Brain microvascular endothelial cell (primary cell): ENCODE data around the gene ACOX3.
A peak's percentile ranks its signal among the peaks of the same experiment; 100 is the strongest.
"Not testable (repeated sequence)": the region's sequence is repeated elsewhere in the genome, so short reads cannot be mapped to it uniquely, and the experiment has no call there.

Experiments
- DNase-seq: peaks from one replicate; pipeline ENCODE4 v3.0.0-alpha.2; 2020
- H3K27ac ChIP-seq: fragments of 250-450 bp; sonication (Bioruptor Pico); 2 replicates; pipeline ENCODE4 v1.5.1; 2020; ENCODE audit warnings: mild to moderate bottlenecking, moderate library complexity
- H3K27me3 ChIP-seq: fragments of 250-450 bp; sonication (Bioruptor Pico); replicated peaks from 2 replicates; pipeline ENCODE4 v1.5.1; 2020; ENCODE audit warnings: mild to moderate bottlenecking
- H3K36me3 ChIP-seq: fragments of 250-450 bp; sonication (Bioruptor Pico); replicated peaks from 2 replicates; pipeline ENCODE4 v1.5.1; 2020; ENCODE audit warnings: mild to moderate bottlenecking
- H3K4me3 ChIP-seq: 2 replicates; pipeline ENCODE4 v1.5.1; 2011; ENCODE audit warnings: low read depth, mild to moderate bottlenecking, control low read depth, low read length, moderate library complexity
- in situ Hi-C: cut with HindIII; loops from 2 replicates; pipeline ENCODE4 v1.10.0; 2017; ENCODE audit warnings: low sequenced_read_pairs, low pct_ligation_motif_present
- TF ChIP-seq, protein P1 (sequence below): IDR thresholded peaks from 2 replicates; pipeline ENCODE4 v1.5.1; 2011; ENCODE audit warnings: low read depth, mild to moderate bottlenecking, moderate library complexity, low read length, control low read depth, inconsistent platforms; ENCODE audit errors: missing control alignments

The ACOX3 gene

DNA sequence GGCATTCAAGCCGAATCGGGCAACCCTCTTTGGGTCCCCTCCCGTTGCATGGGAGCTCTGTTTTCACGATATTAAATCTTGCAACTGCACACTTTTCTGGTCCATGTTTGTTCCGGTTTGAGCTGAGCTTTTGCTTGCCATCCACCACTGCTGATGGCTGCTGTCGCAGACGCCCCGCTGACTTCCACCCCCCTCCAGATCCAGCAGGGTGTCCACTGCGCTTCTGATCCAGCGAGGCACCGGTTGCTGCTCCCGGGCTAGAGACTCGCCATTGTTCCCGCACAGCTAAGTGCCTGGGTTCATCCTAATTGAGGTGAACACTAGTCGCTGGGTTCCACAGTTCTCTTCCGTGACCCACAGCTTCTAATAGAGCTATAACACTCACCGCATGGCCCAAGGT lies 13.3 kb downstream of the ACOX3 start:
- peak overlapping the region; percentile 74 for H3K4me3 ChIP-seq
- DNase-seq: no peak
- in situ Hi-C loops: no loop called here
- TF ChIP-seq, protein P1, sequence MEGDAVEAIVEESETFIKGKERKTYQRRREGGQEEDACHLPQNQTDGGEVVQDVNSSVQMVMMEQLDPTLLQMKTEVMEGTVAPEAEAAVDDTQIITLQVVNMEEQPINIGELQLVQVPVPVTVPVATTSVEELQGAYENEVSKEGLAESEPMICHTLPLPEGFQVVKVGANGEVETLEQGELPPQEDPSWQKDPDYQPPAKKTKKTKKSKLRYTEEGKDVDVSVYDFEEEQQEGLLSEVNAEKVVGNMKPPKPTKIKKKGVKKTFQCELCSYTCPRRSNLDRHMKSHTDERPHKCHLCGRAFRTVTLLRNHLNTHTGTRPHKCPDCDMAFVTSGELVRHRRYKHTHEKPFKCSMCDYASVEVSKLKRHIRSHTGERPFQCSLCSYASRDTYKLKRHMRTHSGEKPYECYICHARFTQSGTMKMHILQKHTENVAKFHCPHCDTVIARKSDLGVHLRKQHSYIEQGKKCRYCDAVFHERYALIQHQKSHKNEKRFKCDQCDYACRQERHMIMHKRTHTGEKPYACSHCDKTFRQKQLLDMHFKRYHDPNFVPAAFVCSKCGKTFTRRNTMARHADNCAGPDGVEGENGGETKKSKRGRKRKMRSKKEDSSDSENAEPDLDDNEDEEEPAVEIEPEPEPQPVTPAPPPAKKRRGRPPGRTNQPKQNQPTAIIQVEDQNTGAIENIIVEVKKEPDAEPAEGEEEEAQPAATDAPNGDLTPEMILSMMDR: no peak
- no peaks in the 10 kb centered on the region for H3K27me3 ChIP-seq
- no peaks in the 10 kb centered on the region for H3K36me3 ChIP-seq
- no peak overlapping the region for H3K27ac ChIP-seq

DNA sequence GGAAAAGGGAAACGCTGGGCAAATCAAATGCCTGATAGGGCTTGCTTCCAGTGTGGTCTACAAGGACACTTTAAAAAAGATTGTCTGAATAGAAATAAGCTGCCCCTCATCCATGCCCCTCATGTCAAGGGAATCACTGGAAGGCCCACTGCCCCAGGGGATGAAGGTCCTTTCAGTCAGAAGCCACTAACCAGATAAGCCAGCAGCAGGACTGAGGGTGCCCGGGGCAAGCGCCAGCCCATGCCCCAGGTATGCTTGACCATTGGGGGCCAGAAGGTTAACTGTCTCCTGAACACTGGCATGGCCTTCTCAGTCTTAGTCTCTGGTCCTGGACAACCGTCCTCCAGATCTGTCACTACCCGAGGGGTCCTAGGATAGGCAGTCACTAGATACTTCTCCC lies 17.7 kb downstream of the ACOX3 start:
- Histone ChIP-seq H3K27ac (no peak overlapping the region), H3K4me3 (no peak overlapping the region), H3K27me3 (no peaks in the 10 kb centered on the region), H3K36me3 (no peaks in the 10 kb centered on the region)
- TF ChIP-seq, protein P1: no peak
- no peak for DNase-seq
- in situ Hi-C loops: loop anchor here (25.0 kb wide), 1 partner anchor 160 kb away; the partner anchor contains the start of gene HTRA3

DNA sequence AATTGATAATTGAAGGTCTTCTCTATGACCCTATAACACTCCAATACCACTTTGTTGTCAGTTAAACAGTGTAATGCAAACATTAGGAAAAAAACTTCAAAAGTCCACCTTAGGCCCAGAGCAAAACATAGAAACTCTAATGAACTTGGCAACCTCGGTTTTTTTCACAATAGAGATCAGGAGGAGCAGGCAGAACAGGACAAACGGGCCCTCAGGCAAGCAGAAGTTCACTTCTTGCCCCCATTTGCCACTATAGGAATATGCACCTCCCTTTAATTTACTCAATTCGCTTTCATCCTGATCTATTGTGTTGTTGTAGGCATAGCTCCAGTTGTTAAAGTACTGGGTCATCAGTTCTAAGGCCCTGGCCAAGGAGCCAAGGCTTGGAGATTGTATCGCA lies 18.2 kb downstream of the ACOX3 start:
- TF ChIP-seq, protein P1: no peak
- Histone ChIP-seq H3K27ac (no peak overlapping the region), H3K36me3 (no peaks in the 10 kb centered on the region), H3K4me3 (no peak overlapping the region), H3K27me3 (no peaks in the 10 kb centered on the region)
- in situ Hi-C loops: loop anchor here (25.0 kb wide), 1 partner anchor 160 kb away; the partner anchor contains the start of gene HTRA3
- DNase-seq: no peak

DNA sequence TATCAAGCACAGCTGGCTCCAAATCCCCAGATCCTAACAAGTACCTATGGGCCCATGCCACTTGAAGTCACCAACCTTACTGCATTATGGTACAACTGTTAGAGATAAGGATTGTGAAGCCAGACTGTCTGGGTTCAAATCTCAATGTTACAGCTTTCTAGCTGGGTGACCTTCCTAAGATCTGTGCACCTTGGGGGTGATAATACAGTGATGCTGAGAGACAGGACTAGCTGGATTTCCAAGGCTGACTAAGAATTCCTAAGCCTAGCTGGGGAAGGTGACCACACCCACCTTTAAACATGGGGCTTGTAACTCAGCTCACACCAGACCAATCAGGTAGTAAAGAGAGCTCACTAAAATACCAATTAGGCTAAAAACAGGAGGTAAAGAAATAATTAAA lies 20.4 kb downstream of the ACOX3 start:
- not testable (repeated sequence) for H3K36me3 ChIP-seq, H3K27ac ChIP-seq, H3K4me3 ChIP-seq, DNase-seq, H3K27me3 ChIP-seq
- in situ Hi-C loops: loop anchor here (25.0 kb wide), 1 partner anchor 158 kb away; the partner anchor contains the start of gene HTRA3

DNA sequence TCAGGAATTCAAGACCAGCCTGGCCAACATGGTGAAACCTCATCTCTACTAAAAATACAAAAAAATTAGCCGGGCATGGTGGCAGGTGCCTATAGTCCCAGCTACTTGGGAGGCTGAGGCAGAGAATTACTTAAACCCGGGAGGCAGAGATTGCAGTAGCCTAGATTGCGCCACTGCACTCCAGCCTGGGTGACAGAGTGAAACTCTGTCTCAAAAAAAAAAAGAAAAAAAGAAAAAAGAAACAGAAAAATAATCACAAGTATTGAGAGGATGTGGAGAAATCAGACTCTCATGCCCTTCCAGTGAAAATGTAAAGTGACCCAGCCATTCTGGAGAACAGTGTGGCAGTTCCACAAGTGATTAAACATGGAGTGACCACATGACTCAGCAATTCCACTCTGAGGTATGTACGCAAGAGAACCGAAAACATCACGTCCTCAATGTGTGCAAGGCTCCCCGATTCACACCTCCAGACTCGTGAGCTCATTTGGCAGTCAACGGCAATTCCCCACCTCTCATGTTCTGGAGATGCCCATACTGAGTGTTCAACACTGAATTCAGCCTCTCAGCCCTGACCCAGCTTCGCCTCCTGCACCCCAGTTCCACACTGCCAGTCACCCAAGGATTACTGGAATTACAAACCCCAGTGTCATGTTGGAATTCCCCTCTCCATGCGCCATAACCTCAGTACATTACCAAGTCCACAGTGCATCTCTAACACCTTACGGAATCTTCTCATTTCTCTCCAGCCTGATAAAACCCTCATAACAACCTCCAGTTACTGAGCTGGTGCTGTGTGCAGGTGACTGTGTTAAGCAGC lies 21.1 kb downstream of the ACOX3 start:
- no peaks in the 10 kb centered on the region for H3K27me3 ChIP-seq
- TF ChIP-seq, protein P1: no peak
- H3K4me3 ChIP-seq: no peak overlapping the region
- peaks cover 10% of the 10 kb centered on the region for H3K36me3 ChIP-seq
- H3K27ac ChIP-seq: no peak overlapping the region
- in situ Hi-C loops: loop anchor here (25.0 kb wide), 1 partner anchor 157 kb away; the partner anchor contains the start of gene HTRA3
- DNase-seq: no peak

DNA sequence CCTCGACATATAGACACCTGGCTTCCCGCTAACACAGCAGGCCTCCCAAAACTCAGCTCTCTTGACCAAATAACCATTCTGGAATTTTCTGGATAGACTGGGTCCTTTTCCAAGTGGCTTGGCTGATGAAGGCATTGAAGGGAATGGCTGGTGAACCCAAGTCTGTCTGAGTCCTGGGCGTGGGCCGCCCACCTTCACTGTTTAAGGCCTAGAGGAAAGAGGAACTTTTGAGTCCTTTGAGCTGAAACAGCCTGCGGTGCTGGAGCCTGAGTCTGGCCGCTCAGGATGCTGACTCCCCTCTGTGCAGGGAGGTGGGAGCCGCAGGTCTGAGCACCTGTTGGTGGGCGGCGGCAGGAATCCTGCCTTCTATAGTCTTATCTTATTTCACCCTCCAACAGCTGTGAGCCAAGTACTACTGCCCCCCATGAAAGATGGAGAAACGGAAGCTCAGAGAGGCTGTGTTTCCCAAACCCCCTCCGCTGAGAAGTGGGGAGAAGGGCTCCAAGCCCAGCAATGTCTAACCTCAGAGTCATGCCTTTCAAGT lies 23.4 kb downstream of the ACOX3 start:
- Histone ChIP-seq H3K27me3 (no peaks in the 10 kb centered on the region), H3K36me3 (peaks cover 13% of the 10 kb centered on the region), H3K27ac (no peak overlapping the region), H3K4me3 (no peak overlapping the region)
- TF ChIP-seq, protein P1: no peak
- in situ Hi-C loops: loop anchor here (25.0 kb wide), 1 partner anchor 155 kb away; the partner anchor contains the start of gene HTRA3
- DNase-seq: no peak
